ENCODE data around the gene SDK1. TPM values are rescaled to one million over a fixed set of nuclear protein-coding genes. Genes with fewer than 3 reads are reported as not detected.

The SDK1 gene
- total and polyA plus RNA-seq, 2 experiments from 2014 or later: not detected

GRCh38 chr7:4241791-4242190 is 940.7 kb downstream of the SDK1 start:
- in situ Hi-C loops (cut with MboI): no loop called here
- no peak overlapping the region for H3K27ac ChIP-seq
- WGBS, 2 experiments (ENCODE audit: low coverage in 1 of 2, low lambda C conversion rate in 2 of 2, missing lambda C conversion rate in 2 of 2): 55 to 66% methylated on average over 12 of the region's 12 CpGs
- H3K36me3 ChIP-seq (ENCODE audit: low read depth): no peaks in the 10 kb centered on the region
- no peak overlapping the region for H3K4me3 ChIP-seq
- H3K9ac ChIP-seq: no peak overlapping the region
- H2AFZ ChIP-seq: no peak overlapping the region
- no peak overlapping the region for H3K4me2 ChIP-seq (ENCODE audit: unreplicated experiment)
- DNase-seq: no peak
- H3K27me3 ChIP-seq (replicated peaks; ENCODE audit: insufficient read depth): no peaks in the 10 kb centered on the region
- H3K79me2 ChIP-seq (ENCODE audit: insufficient read depth): no peaks in the 10 kb centered on the region
- no peak for TF ChIP-seq EZH2phosphoT487 (IDR thresholded peaks at IDR 0.05; ENCODE audit: insufficient read depth, low read depth)
- TF ChIP-seq EZH2 (IDR thresholded peaks at IDR 0.05; ENCODE audit: insufficient read depth, poor library complexity, severe bottlenecking): no peak
- no peaks in the 10 kb centered on the region for H3K4me1 ChIP-seq (ENCODE audit: insufficient read depth)
- no peaks in the 10 kb centered on the region for H4K20me1 ChIP-seq (ENCODE audit: insufficient read depth)
- no peaks in the 10 kb centered on the region for H3K9me3 ChIP-seq (ENCODE audit: low read depth)
- no peaks in the 10 kb centered on the region for H3F3A ChIP-seq (ENCODE audit: insufficient read depth)
- H3K9me2 ChIP-seq (ENCODE audit: insufficient read depth): no peaks in the 10 kb centered on the region

GRCh38 chr7:4242706-4243105 is 941.7 kb downstream of the SDK1 start:
- H3K9ac ChIP-seq: no peak overlapping the region
- in situ Hi-C loops (cut with MboI): no loop called here
- 47 to 57% methylated on average over 11 of the region's 11 CpGs for WGBS, 2 experiments (ENCODE audit: low coverage in 1 of 2, low lambda C conversion rate in 2 of 2, missing lambda C conversion rate in 2 of 2)
- no peak for DNase-seq
- no peak overlapping the region for H2AFZ ChIP-seq
- H3K36me3 ChIP-seq (ENCODE audit: low read depth): no peaks in the 10 kb centered on the region
- H3K79me2 ChIP-seq (ENCODE audit: insufficient read depth): no peaks in the 10 kb centered on the region
- H3K9me3 ChIP-seq (ENCODE audit: low read depth): no peaks in the 10 kb centered on the region
- TF ChIP-seq EZH2 (IDR thresholded peaks at IDR 0.05; ENCODE audit: insufficient read depth, poor library complexity, severe bottlenecking) (no peak), EZH2phosphoT487 (IDR thresholded peaks at IDR 0.05; ENCODE audit: insufficient read depth, low read depth) (no peak)
- no peak overlapping the region for H3K27ac ChIP-seq
- H4K20me1 ChIP-seq (ENCODE audit: insufficient read depth): no peaks in the 10 kb centered on the region
- no peaks in the 10 kb centered on the region for H3K9me2 ChIP-seq (ENCODE audit: insufficient read depth)
- H3K4me2 ChIP-seq (ENCODE audit: unreplicated experiment): no peak overlapping the region
- no peak overlapping the region for H3K4me3 ChIP-seq
- H3K4me1 ChIP-seq (ENCODE audit: insufficient read depth): no peaks in the 10 kb centered on the region
- H3K27me3 ChIP-seq (replicated peaks; ENCODE audit: insufficient read depth): no peaks in the 10 kb centered on the region
- no peaks in the 10 kb centered on the region for H3F3A ChIP-seq (ENCODE audit: insufficient read depth)

- 51 to 68% methylated on average over 4 of the region's 4 CpGs for WGBS, 2 experiments (ENCODE audit: low coverage in 1 of 2, low lambda C conversion rate in 2 of 2, missing lambda C conversion rate in 2 of 2)
- Histone ChIP-seq H4K20me1 (ENCODE audit: insufficient read depth) (no peaks in the 10 kb centered on the region), H3K27ac (no peak overlapping the region), H3K4me2 (ENCODE audit: unreplicated experiment) (no peak overlapping the region), H3F3A (ENCODE audit: insufficient read depth) (no peaks in the 10 kb centered on the region), H2AFZ (no peak overlapping the region), H3K9me2 (ENCODE audit: insufficient read depth) (no peaks in the 10 kb centered on the region), H3K79me2 (ENCODE audit: insufficient read depth) (no peaks in the 10 kb centered on the region), H3K4me1 (ENCODE audit: insufficient read depth) (no peaks in the 10 kb centered on the region), H3K36me3 (ENCODE audit: low read depth) (no peaks in the 10 kb centered on the region), H3K9ac (no peak overlapping the region), H3K27me3 (replicated peaks; ENCODE audit: insufficient read depth) (no peaks in the 10 kb centered on the region), H3K9me3 (ENCODE audit: low read depth) (no peaks in the 10 kb centered on the region), H3K4me3 (no peak overlapping the region)
- DNase-seq: no peak
- TF ChIP-seq EZH2 (IDR thresholded peaks at IDR 0.05; ENCODE audit: insufficient read depth, poor library complexity, severe bottlenecking) (no peak), EZH2phosphoT487 (IDR thresholded peaks at IDR 0.05; ENCODE audit: insufficient read depth, low read depth) (no peak)
- in situ Hi-C loops (cut with MboI): no loop called here
Measured at GRCh38 chr7:4244041-4244440, 943.0 kb downstream of the SDK1 start.

GRCh38 chr7:4244635-4245034 is 943.6 kb downstream of the SDK1 start:
- Histone ChIP-seq H3K9me3 (ENCODE audit: low read depth) (no peaks in the 10 kb centered on the region), H3K9me2 (ENCODE audit: insufficient read depth) (no peaks in the 10 kb centered on the region), H3F3A (ENCODE audit: insufficient read depth) (no peaks in the 10 kb centered on the region), H3K79me2 (ENCODE audit: insufficient read depth) (no peaks in the 10 kb centered on the region), H2AFZ (no peak overlapping the region), H3K4me2 (ENCODE audit: unreplicated experiment) (no peak overlapping the region), H3K4me3 (no peak overlapping the region), H3K36me3 (ENCODE audit: low read depth) (no peaks in the 10 kb centered on the region), H3K4me1 (ENCODE audit: insufficient read depth) (no peaks in the 10 kb centered on the region), H4K20me1 (ENCODE audit: insufficient read depth) (no peaks in the 10 kb centered on the region), H3K9ac (no peak overlapping the region), H3K27me3 (replicated peaks; ENCODE audit: insufficient read depth) (no peaks in the 10 kb centered on the region), H3K27ac (no peak overlapping the region)
- WGBS, 2 experiments (ENCODE audit: low coverage in 1 of 2, low lambda C conversion rate in 2 of 2, missing lambda C conversion rate in 2 of 2): 45 to 61% methylated on average over 6 of the region's 6 CpGs
- DNase-seq: no peak
- in situ Hi-C loops (cut with MboI): no loop called here
- TF ChIP-seq EZH2phosphoT487 (IDR thresholded peaks at IDR 0.05; ENCODE audit: insufficient read depth, low read depth): no peak
- TF ChIP-seq EZH2 (IDR thresholded peaks at IDR 0.05; ENCODE audit: insufficient read depth, poor library complexity, severe bottlenecking): no peak

Measured in GM23248 (cell line).